SK-N-SH (cell line): ENCODE data around the gene AP1M1. TPM values are rescaled to one million over a fixed set of nuclear protein-coding genes. Genes with fewer than 3 reads are reported as not detected.

Experiments used
- CTCF ChIA-PET: fragments of 300-600, 350-600 bp; formaldehyde crosslinking; extraction: SDS; loops from one replicate; lab custom pipeline; 2021; lab: Yijun Ruan, JAX
- POLR2A ChIA-PET: fragments of 350-600 bp; sonication (Branson Sonifier 250); formaldehyde crosslinking; extraction: SDS; loops from one replicate; lab custom pipeline; 2020; ENCODE audit warnings: antibody characterized with exemption, inconsistent platforms; lab: Yijun Ruan, JAX
- DNase-seq: peaks from one replicate; pipeline ENCODE4 v3.0.0; 2012
- H2AFZ ChIP-seq: fragments of 200-600 bp; sonication (generic); 2 replicates; pipeline ENCODE4 v1.8.1; 2016; ENCODE audit warnings: antibody characterized with exemption, mild to moderate bottlenecking, low read depth
- H3F3A ChIP-seq: fragments of 200-600 bp; sonication (generic); replicated peaks from 2 replicates; pipeline ENCODE3; 2016; ENCODE audit warnings: antibody characterized with exemption, mild to moderate bottlenecking; ENCODE audit not compliant: insufficient read depth
- H3K27ac ChIP-seq, 2 experiments: fragments of 200-500 bp in 1 of 2; fragments of 200-600 bp in 1 of 2; sonication (Bioruptor generic) in 1 of 2; sonication (generic), shearing (Covaris generic) in 1 of 2; 2 replicates each; pipeline versions ENCODE4 v1.5.1 to v1.6.1; 2014 to 2016; ENCODE audit warnings: low read depth in 2 of 2, inconsistent platforms in 1 of 2, low read length in 1 of 2, mild to moderate bottlenecking in 1 of 2, mixed read lengths in 1 of 2
- H3K27me3 ChIP-seq: fragments of 200-600 bp; sonication (generic), shearing (Covaris generic); 2 replicates; pipeline ENCODE4 v1.6.1; 2016; ENCODE audit warnings: mixed run types; ENCODE audit not compliant: insufficient read depth
- H3K36me3 ChIP-seq, 2 experiments: fragments of 200-500 bp in 1 of 2; fragments of 200-600 bp in 1 of 2; sonication (Bioruptor generic) in 1 of 2; sonication (generic) in 1 of 2; replicated peaks in 1 of 2; 2 replicates each; pipeline versions ENCODE3 to v1.5.1; 2014 to 2016; ENCODE audit warnings: low read length in 1 of 2, mild to moderate bottlenecking in 1 of 2; ENCODE audit not compliant: insufficient read depth in 2 of 2, control insufficient read depth in 1 of 2
- H3K4me1 ChIP-seq, 2 experiments: fragments of 200-500 bp in 1 of 2; fragments of 200-600 bp in 1 of 2; sonication (Bioruptor generic) in 1 of 2; sonication (generic), shearing (Covaris generic) in 1 of 2; 2 replicates each; pipeline versions ENCODE4 v1.5.1 to v1.6.1; 2014 to 2016; ENCODE audit warnings: low read depth in 1 of 2, low read length in 1 of 2, mixed run types in 1 of 2; ENCODE audit not compliant: insufficient read depth in 2 of 2, control insufficient read depth in 1 of 2
- H3K4me2 ChIP-seq: fragments of 200-600 bp; sonication (generic), shearing (Covaris generic); 2 replicates; pipeline ENCODE4 v1.6.1; 2017; ENCODE audit warnings: mixed run types
- H3K4me3 ChIP-seq, 2 experiments: fragments of 200-500 bp in 1 of 2; fragments of 200-600 bp in 1 of 2; sonication (Bioruptor generic) in 1 of 2; sonication (generic), shearing (Covaris generic) in 1 of 2; 2 replicates each; pipeline versions ENCODE4 v1.5.1 to v1.8.1; 2014 to 2016; ENCODE audit warnings: low read depth in 2 of 2, inconsistent platforms in 1 of 2, low read length in 1 of 2, mild to moderate bottlenecking in 1 of 2, mixed read lengths in 1 of 2, moderate library complexity in 1 of 2
- H3K79me2 ChIP-seq: fragments of 200-600 bp; sonication (generic); 2 replicates; pipeline ENCODE4 v1.8.1; 2017; ENCODE audit warnings: mild to moderate bottlenecking; ENCODE audit not compliant: insufficient read depth
- H3K9ac ChIP-seq: fragments of 200-600 bp; sonication (generic); 2 replicates; pipeline ENCODE4 v1.6.1; 2017; ENCODE audit warnings: mixed run types
- H3K9me2 ChIP-seq: fragments of 200-600 bp; sonication (generic); 2 replicates; pipeline ENCODE4 v1.6.1; 2017; ENCODE audit warnings: mixed run types
- H3K9me3 ChIP-seq: fragments of 200-600 bp; sonication (generic); 2 replicates; pipeline ENCODE4 v1.6.1; 2017; ENCODE audit warnings: mixed run types, mild to moderate bottlenecking, moderate library complexity
- H4K20me1 ChIP-seq: fragments of 200-600 bp; sonication (generic); 2 replicates; pipeline ENCODE4 v1.6.1; 2017; ENCODE audit warnings: mild to moderate bottlenecking, mixed run types; ENCODE audit not compliant: insufficient read depth
- CHD2 ChIP-seq: fragments of 150-350 bp; IDR thresholded peaks from 2 replicates; pipeline ENCODE4 v1.6.1; 2018; ENCODE audit warnings: low read length; ENCODE audit not compliant: partially characterized antibody
- CTCF ChIP-seq: fragments of 200-600 bp; sonication (generic); IDR thresholded peaks from 2 replicates; pipeline ENCODE4 v1.6.1; 2017; ENCODE audit warnings: antibody characterized with exemption, mild to moderate bottlenecking, moderate library complexity
- ELF1 ChIP-seq: IDR thresholded peaks from 2 replicates; pipeline ENCODE4 v1.4.0; 2012
- EP300 ChIP-seq, 2 experiments: IDR thresholded peaks; 2 replicates each; pipeline versions ENCODE4 v1.4.0 to v1.6.1; 2012; ENCODE audit warnings: borderline replicate concordance in 1 of 2, low read depth in 1 of 2, low read length in 1 of 2
- EZH2phosphoT487 ChIP-seq: fragments of 200-600 bp; sonication (generic); IDR thresholded peaks from 2 replicates; pipeline ENCODE4 v1.6.1; 2017; ENCODE audit warnings: low read depth, mixed run types, mild to moderate bottlenecking, antibody characterized with exemption, moderate library complexity, borderline replicate concordance
- FOSL2 ChIP-seq: IDR thresholded peaks from 2 replicates; pipeline ENCODE4 v1.4.0; 2012; ENCODE audit warnings: low read depth, mild to moderate bottlenecking, moderate library complexity, borderline replicate concordance
- FOXM1 ChIP-seq: IDR thresholded peaks from 2 replicates; pipeline ENCODE4 v1.4.0; 2012; ENCODE audit warnings: low read depth, mild to moderate bottlenecking
- NRF1 ChIP-seq: IDR thresholded peaks from 2 replicates; pipeline ENCODE4 v1.6.1; 2012; ENCODE audit warnings: low read depth, mild to moderate bottlenecking, low read length
- PBX3 ChIP-seq: IDR thresholded peaks from 2 replicates; pipeline ENCODE4; 2012
- RCOR1 ChIP-seq: fragments of 150-350 bp; IDR thresholded peaks from 2 replicates; pipeline ENCODE4 v1.6.1; 2017; ENCODE audit warnings: antibody characterized with exemption, low read length
- RXRA ChIP-seq: IDR thresholded peaks from 2 replicates; pipeline ENCODE4 v1.4.0; 2012; ENCODE audit warnings: low read depth, mild to moderate bottlenecking, borderline replicate concordance
- SIN3A ChIP-seq: IDR thresholded peaks from 2 replicates; pipeline ENCODE4 v1.6.1; 2012; ENCODE audit warnings: low read depth, mild to moderate bottlenecking, low read length, moderate library complexity, borderline replicate concordance
- TCF12 ChIP-seq: IDR thresholded peaks from 2 replicates; pipeline ENCODE4 v1.4.0; 2012
- YY1 ChIP-seq: IDR thresholded peaks from 2 replicates; pipeline ENCODE4 v1.4.0; 2012; ENCODE audit warnings: low read depth, mild to moderate bottlenecking
- WGBS: methylation state at CpG from one replicate; pipeline ENCODE4 v1.1.6; 2017; ENCODE audit warnings: low lambda C conversion rate; 5-methylcytosine and 5-hydroxymethylcytosine counted together
- polyA plus RNA-seq, 3 experiments: library from polyadenylated mRNA; depleted of rRNA; stranded (reverse); fragments of >200 nt; gene quantifications; 2 replicates each; pipeline ENCODE4 v1.2.3, GENCODE V29; 2012
- TF ChIP-seq, protein P1 (sequence below): IDR thresholded peaks from 2 replicates; pipeline ENCODE4 v1.6.1; 2012; ENCODE audit warnings: mild to moderate bottlenecking, low read depth, low read length, moderate library complexity

Gene AP1M1
- polyA plus RNA-seq, 1 of the 3 experiments (the other 2 are of a cell fraction), result 133 TPM

DNA sequence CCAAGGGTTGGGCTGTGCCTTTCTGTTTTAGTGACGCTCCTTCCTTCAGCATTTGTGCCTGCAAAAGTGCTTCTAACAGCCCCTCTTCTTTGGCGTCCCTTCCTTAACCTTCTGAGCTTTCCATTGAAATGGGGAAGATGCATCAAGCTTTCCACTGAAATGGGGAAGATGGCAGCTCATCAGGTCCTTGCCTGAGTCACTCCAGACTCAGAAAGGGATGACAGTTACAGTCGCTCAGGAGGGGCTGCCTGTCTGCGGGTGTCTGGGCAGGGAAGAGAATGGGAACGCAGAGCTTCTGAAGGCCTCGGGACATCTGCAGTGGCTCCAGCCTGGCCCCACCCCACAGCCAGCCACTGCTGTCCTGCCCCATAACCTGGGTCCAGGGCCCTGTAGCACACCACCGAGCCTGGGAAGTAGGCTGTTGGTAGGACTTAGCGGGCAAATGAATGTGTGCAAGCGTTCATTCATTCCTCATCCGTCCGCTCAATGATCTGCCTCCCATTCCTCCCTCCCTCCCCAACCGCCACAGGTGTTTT lies 9.8 kb downstream of the AP1M1 start:
- POLR2A ChIA-PET, result no interaction called here
- Histone ChIP-seq H3K9me3 (no peaks in the 10 kb centered on the region), H3F3A (peaks cover 4% of the 10 kb centered on the region), H3K4me3 (no peak overlapping the region), H3K4me2 (no peak overlapping the region), H3K27ac (no peak overlapping the region), H4K20me1 (peaks cover 12% of the 10 kb centered on the region), H3K36me3 (peaks cover 37 to 68% of the 10 kb centered on the region in 2 experiments)
- CTCF ChIA-PET, result no interaction called here
- TF ChIP-seq FOXM1, result no peak
- no peak for TF ChIP-seq TCF12
- no peak for TF ChIP-seq SIN3A
- TF ChIP-seq, all 33 proteins: peak for 0
- H3K27me3 ChIP-seq, result no peaks in the 10 kb centered on the region
- H2AFZ ChIP-seq, result no peak overlapping the region
- peaks cover 0 to 14% of the 10 kb centered on the region in 2 experiments; a peak in 1 of 4 replicates for H3K4me1 ChIP-seq
- peaks cover 31% of the 10 kb centered on the region for H3K79me2 ChIP-seq
- WGBS, result 97% methylated on average over 10 of the region's 12 CpGs
- no peak for DNase-seq
- H3K9me2 ChIP-seq, result no peaks in the 10 kb centered on the region
- H3K9ac ChIP-seq, result no peak overlapping the region

GRCh38 chr19:16208064-16208759 lies 10.5 kb downstream of the AP1M1 start:
- H3K27me3 ChIP-seq, result no peaks in the 10 kb centered on the region
- H3K27ac ChIP-seq, result no peak overlapping the region
- peaks cover 5% of the 10 kb centered on the region for H3F3A ChIP-seq
- H3K9me3 ChIP-seq, result no peaks in the 10 kb centered on the region
- H3K4me2 ChIP-seq, result no peak overlapping the region
- H3K4me1 ChIP-seq, result peaks cover 0 to 14% of the 10 kb centered on the region in 2 experiments; a peak in 1 of 4 replicates
- no peak overlapping the region for H3K9ac ChIP-seq
- TF ChIP-seq ELF1 (no peak), CHD2 (no peak), EP300 (IDR thresholded peaks at IDR 0.05; ENCODE audit: borderline replicate concordance in 1 of 2, low read depth in 1 of 2, low read length in 1 of 2) (no peak), NRF1 (no peak), PBX3 (no peak), EZH2phosphoT487 (no peak), YY1 (no peak), CTCF (no peak), RCOR1 (no peak), FOSL2 (no peak), RXRA (no peak)
- TF ChIP-seq, protein P1, sequence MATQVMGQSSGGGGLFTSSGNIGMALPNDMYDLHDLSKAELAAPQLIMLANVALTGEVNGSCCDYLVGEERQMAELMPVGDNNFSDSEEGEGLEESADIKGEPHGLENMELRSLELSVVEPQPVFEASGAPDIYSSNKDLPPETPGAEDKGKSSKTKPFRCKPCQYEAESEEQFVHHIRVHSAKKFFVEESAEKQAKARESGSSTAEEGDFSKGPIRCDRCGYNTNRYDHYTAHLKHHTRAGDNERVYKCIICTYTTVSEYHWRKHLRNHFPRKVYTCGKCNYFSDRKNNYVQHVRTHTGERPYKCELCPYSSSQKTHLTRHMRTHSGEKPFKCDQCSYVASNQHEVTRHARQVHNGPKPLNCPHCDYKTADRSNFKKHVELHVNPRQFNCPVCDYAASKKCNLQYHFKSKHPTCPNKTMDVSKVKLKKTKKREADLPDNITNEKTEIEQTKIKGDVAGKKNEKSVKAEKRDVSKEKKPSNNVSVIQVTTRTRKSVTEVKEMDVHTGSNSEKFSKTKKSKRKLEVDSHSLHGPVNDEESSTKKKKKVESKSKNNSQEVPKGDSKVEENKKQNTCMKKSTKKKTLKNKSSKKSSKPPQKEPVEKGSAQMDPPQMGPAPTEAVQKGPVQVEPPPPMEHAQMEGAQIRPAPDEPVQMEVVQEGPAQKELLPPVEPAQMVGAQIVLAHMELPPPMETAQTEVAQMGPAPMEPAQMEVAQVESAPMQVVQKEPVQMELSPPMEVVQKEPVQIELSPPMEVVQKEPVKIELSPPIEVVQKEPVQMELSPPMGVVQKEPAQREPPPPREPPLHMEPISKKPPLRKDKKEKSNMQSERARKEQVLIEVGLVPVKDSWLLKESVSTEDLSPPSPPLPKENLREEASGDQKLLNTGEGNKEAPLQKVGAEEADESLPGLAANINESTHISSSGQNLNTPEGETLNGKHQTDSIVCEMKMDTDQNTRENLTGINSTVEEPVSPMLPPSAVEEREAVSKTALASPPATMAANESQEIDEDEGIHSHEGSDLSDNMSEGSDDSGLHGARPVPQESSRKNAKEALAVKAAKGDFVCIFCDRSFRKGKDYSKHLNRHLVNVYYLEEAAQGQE, result no peak
- POLR2A ChIA-PET, result no interaction called here
- DNase-seq, result no peak
- peaks cover 39 to 61% of the 10 kb centered on the region in 2 experiments for H3K36me3 ChIP-seq
- no peaks in the 10 kb centered on the region for H3K9me2 ChIP-seq
- peaks cover 10% of the 10 kb centered on the region for H4K20me1 ChIP-seq
- CTCF ChIA-PET, result no interaction called here
- H2AFZ ChIP-seq, result no peak overlapping the region
- WGBS, result 98% methylated on average over 21 of the region's 21 CpGs
- peaks cover 34% of the 10 kb centered on the region for H3K79me2 ChIP-seq
- H3K4me3 ChIP-seq, result no peak overlapping the region
